SH-SY5Y (cell line): ENCODE results near the gene WDR91.

Experiments
- GATA2 ChIP-seq: IDR thresholded peaks from 2 replicates; pipeline ENCODE4 v1.6.1; 2011; ENCODE audit warnings: mild to moderate bottlenecking, low read depth, low read length
- GATA3 ChIP-seq: IDR thresholded peaks from 2 replicates; pipeline ENCODE4 v1.6.1; 2011; ENCODE audit warnings: low read depth, mild to moderate bottlenecking, low read length, moderate library complexity

GRCh38 chr7:135224027-135224426 lies 12.7 kb upstream of the WDR91 start:
- TF ChIP-seq GATA3 (no peak), GATA2 (no peak)
